Adrenal gland (tissue), 12 donors: ENCODE results near the gene RALGAPA1. TPM values are rescaled to one million over a fixed set of nuclear protein-coding genes. Genes with fewer than 3 reads are reported as not detected.

Source experiments
- DNase-seq, 7 donors: peaks; one replicate each; pipeline ENCODE4 v3.0.0-alpha.2; 2019 to 2020
- H3K27ac ChIP-seq, 5 donors: fragments of 200-600 bp; sonication (generic) in 4 of 5; 1 replicate in 3 of 5; 2 replicates in 2 of 5; pipeline versions ENCODE4 v1.5.1 to v1.8.0; 2016 to 2020; ENCODE audit warnings: mild to moderate bottlenecking in 1 of 5
- H3K27me3 ChIP-seq: fragments of 200-600 bp; 2 replicates; pipeline ENCODE4 v1.8.0; 2021
- H3K36me3 ChIP-seq, 2 donors: fragments of 200-600 bp; replicated peaks in 1 of 2; 1 replicate in 1 of 2; 2 replicates in 1 of 2; pipeline versions ENCODE4 v1.5.1 to v1.8.0; 2018 to 2022
- H3K4me1 ChIP-seq, 2 donors: fragments of 200-600 bp; replicated peaks in 1 of 2; 1 replicate in 1 of 2; 2 replicates in 1 of 2; pipeline versions ENCODE4 v1.5.1 to v1.8.0; 2018 to 2021
- H3K4me3 ChIP-seq, 4 donors: fragments of 200-600 bp; sonication (generic) in 3 of 4; one replicate each; pipeline ENCODE4 v1.5.1; 2016 to 2018
- H3K9me3 ChIP-seq, 3 donors: fragments of 200-600 bp; sonication (generic) in 1 of 3; replicated peaks in 1 of 3; 1 replicate in 2 of 3; 2 replicates in 1 of 3; pipeline versions ENCODE4 v1.5.1 to v1.8.0; 2016 to 2021
- CTCF ChIP-seq, 6 experiments: fragments of 450-650 bp in 4 of 6; fragments of 200-600 bp in 2 of 6; sonication (generic) in 1 of 6; IDR thresholded peaks; 1 replicate in 5 of 6; 2 replicates in 1 of 6; pipeline versions ENCODE4 v1.5.1 to v1.8.0; 2016 to 2021; ENCODE audit warnings: antibody characterized with exemption in 6 of 6, mild to moderate bottlenecking in 2 of 6, moderate library complexity in 1 of 6
- POLR2A ChIP-seq, 2 donors: fragments of 450-650 bp; IDR thresholded peaks; one replicate each; pipeline ENCODE4 v1.6.1; 2017; ENCODE audit warnings: antibody characterized with exemption in 2 of 2, mild to moderate bottlenecking in 2 of 2, moderate library complexity in 1 of 2
- WGBS, 4 donors: extraction: QIAGEN DNeasy Blood & Tissue Kit in 2 of 4; methylation state at CpG; one replicate each; pipeline versions ENCODE4 v1.1.5 to v1.1.7; 2013 to 2017; 5-methylcytosine and 5-hydroxymethylcytosine counted together
- intact Hi-C, 2 donors: fragments of 100-400 bp; cut with DNase I; formaldehyde crosslinking; loops; one replicate each; pipeline versions ENCODE4 v1.14.1 to v1.15.0; 2022 to 2023
- polyA plus RNA-seq, 3 donors: library from polyadenylated mRNA; stranded (reverse); fragments of 200-250 nt in 2 of 3; fragments of 350-450 nt in 1 of 3; fragmentation: Illumina TruSeq in 1 of 3; extraction: RNeasy Lipid Tissue Mini Kit (QIAGEN cat#74804) in 1 of 3; gene quantifications; one replicate each; pipeline ENCODE4 v1.2.3, GENCODE V29; 2013 to 2014
- total RNA-seq, 9 donors: library from RNA; depleted of rRNA in 4 of 9; stranded (reverse); fragments of >200 nt in 4 of 9; fragments of 120-200 nt in 1 of 9; fragmentation: NEBNext Ultra II Directional in 1 of 9; extraction: Animal tissue kit (Norgen Biotek cat#: 25700) in 1 of 9; gene quantifications; one replicate each; pipeline versions ENCODE4 v1.1.0 to v1.2.4, GENCODE V29; 2013 to 2023
- donor health status: healthy with polysubstance abuse.
- donor health status: Bipolar disorder and iron deficiency.
- donor health status: DM: yes; HTN: yes; CAD: no.
- donor health status: DM: no; HTN: no; CAD: no.
- donor health status: DM: no; HTN: no; CAD: no.
- donor health status: DM: yes; HTN: yes; CAD: no.

Gene RALGAPA1
- total and polyA plus RNA-seq, 12 donors = 31.7 to 116 (median 64.8) TPM

- Histone ChIP-seq H3K4me3 (no peak overlapping the region), H3K9me3 (no peaks in the 10 kb centered on the region), H3K27ac (no peak overlapping the region), H3K4me1 (no peaks in the 10 kb centered on the region), H3K27me3 (no peaks in the 10 kb centered on the region), H3K36me3 (peaks cover 0 to 25% of the 10 kb centered on the region in 2 donors)
- no peak for TF ChIP-seq POLR2A (IDR thresholded peaks at IDR 0.05)
- TF ChIP-seq CTCF (IDR thresholded peaks at IDR 0.05) = no peak
- intact Hi-C loops = no loop called here
- 92 to 96% (median 95%) methylated on average over 3 of the region's 3 CpGs for WGBS, 4 donors
- DNase-seq = no peak
Observed at GRCh38 chr14:35712466-35712865, 96.6 kb downstream of the RALGAPA1 start.

GRCh38 chr14:35708062-35708461 is 101.0 kb downstream of the RALGAPA1 start:
- H3K36me3 ChIP-seq = peaks cover 0 to 6% of the 10 kb centered on the region in 2 donors
- H3K9me3 ChIP-seq = no peaks in the 10 kb centered on the region
- intact Hi-C loops = no loop called here
- no peak overlapping the region for H3K4me3 ChIP-seq
- no peaks in the 10 kb centered on the region for H3K4me1 ChIP-seq
- H3K27me3 ChIP-seq = no peaks in the 10 kb centered on the region
- H3K27ac ChIP-seq = no peak overlapping the region
- WGBS, 4 donors = 86 to 100% (median 97%) methylated on average over 1 of the region's 1 CpG
- TF ChIP-seq CTCF (IDR thresholded peaks at IDR 0.05) (no peak), POLR2A (IDR thresholded peaks at IDR 0.05) (no peak)
- no peak for DNase-seq

DNA sequence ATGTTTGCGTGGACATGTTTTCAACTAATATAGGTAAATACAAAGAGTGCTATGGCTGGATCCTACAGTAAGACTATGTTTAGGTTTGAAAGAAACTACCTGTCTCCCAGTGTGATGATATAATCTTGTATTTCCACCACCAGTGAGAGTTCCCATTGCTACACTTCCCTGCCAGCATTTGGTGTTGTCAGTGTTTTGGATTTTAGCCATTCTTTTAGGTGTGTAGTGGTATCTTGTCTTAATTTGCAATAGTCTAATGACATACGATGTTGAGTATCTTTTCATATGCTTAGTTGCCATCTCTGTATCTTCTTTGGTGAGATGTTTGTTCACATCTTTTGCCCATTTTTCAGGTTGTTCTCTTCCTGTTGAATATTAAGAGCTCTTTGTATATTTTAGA is 103.5 kb downstream of the RALGAPA1 start:
- no peak overlapping the region for H3K27ac ChIP-seq
- no peak for DNase-seq
- no peaks in the 10 kb centered on the region for H3K4me1 ChIP-seq
- no peaks in the 10 kb centered on the region for H3K36me3 ChIP-seq
- TF ChIP-seq POLR2A (IDR thresholded peaks at IDR 0.05) (no peak), CTCF (IDR thresholded peaks at IDR 0.05) (no peak)
- H3K27me3 ChIP-seq = no peaks in the 10 kb centered on the region
- WGBS, 4 donors = 98 to 100% (median 99%) methylated on average over 2 of the region's 2 CpGs
- intact Hi-C loops = no loop called here
- no peaks in the 10 kb centered on the region for H3K9me3 ChIP-seq
- H3K4me3 ChIP-seq = no peak overlapping the region

DNA sequence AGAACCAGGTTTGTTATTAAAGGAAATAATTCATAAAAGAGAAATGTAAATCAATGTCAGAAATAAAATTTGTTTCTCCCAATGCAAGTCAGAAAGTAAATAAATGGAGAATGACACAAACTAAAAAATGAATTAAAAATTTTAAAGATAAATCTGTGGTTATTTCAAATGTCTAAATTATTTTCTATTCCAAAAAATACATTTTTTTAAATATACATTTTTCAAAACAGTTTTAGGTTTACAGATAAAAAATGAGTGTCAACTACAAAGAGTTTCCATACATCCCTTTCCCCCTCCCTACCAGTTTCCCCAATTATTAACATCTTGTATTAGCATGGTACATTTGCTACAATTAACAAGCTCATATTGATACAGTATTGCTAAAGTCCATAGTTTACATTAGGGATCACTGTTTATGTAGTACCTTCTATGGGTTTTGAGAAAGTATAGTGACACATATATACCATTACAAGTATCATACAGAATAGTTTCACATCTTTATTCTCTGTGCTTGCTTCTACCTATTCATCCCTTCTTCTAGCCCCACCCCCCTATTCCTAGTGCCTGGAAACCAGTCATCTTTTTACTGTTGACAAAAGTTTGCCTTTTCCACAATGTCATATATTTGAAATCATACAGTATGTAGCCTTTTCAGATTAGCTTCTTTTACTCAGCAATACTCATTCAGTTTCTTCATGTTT is 104.2 kb downstream of the RALGAPA1 start:
- Histone ChIP-seq H3K4me1 (no peaks in the 10 kb centered on the region), H3K27me3 (no peaks in the 10 kb centered on the region), H3K27ac (no peak overlapping the region), H3K36me3 (no peaks in the 10 kb centered on the region), H3K4me3 (no peak overlapping the region), H3K9me3 (no peaks in the 10 kb centered on the region)
- no peak for TF ChIP-seq CTCF (IDR thresholded peaks at IDR 0.05)
- no peak for TF ChIP-seq POLR2A (IDR thresholded peaks at IDR 0.05)
- DNase-seq = no peak
- intact Hi-C loops = no loop called here
